ENCODE measurements around the gene ATP6V0E1. TPM values are rescaled to one million over a fixed set of nuclear protein-coding genes. Genes with fewer than 3 reads are reported as not detected.
"Not testable (repeated sequence)": the region's sequence is repeated elsewhere in the genome, so short reads cannot be mapped to it uniquely, and the experiment has no call there.

ATP6V0E1 gene
- total RNA-seq, 1 experiment from 2014 or later: 572 TPM

DNA sequence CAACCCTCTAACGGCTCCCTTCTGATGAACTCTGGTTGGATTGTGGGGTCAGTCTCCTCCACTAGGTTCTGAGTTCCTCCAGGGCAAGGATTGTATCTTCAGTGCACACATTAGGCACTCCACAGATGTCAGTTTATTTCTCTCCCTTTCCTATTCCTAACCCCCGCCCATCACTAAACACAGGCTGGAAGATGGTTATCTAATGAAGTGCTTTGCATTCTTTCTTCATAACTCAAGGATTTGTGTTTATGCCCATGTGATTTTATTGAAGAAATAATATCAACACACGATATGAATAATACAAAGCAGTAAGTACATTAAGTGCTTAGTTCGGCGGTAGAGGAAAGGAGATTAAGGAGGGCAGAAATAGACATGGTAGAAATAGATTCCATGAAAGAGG is 68.2 kb downstream of the ATP6V0E1 start:
- in situ Hi-C loops (cut with HindIII; ENCODE audit: low pct_unique_long_range_greater_than_20kb, low sequenced_read_pairs): no loop called here
- no peak for DNase-seq (ENCODE audit: low read depth)

DNA sequence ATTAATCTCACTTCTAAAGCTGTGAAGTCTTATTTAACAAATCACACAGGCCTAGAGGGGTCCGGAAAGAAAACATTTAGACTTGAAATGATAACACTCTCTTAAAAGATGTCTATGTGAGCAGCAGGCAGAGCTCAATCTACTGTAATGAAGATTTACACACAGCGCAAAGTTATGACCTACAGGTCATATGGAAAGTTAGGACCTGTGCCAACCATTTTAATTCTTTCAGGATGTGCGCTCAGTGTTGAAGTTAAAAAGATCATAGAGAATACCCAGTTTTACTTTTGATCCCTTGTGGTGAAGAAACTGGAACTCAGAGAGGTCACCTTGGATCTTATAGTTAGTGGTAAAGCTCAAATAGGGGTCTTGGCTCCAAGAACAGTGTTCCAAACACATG is 69.5 kb downstream of the ATP6V0E1 start:
- DNase-seq (ENCODE audit: low read depth): no peak
- in situ Hi-C loops (cut with HindIII; ENCODE audit: low pct_unique_long_range_greater_than_20kb, low sequenced_read_pairs): no loop called here

DNA sequence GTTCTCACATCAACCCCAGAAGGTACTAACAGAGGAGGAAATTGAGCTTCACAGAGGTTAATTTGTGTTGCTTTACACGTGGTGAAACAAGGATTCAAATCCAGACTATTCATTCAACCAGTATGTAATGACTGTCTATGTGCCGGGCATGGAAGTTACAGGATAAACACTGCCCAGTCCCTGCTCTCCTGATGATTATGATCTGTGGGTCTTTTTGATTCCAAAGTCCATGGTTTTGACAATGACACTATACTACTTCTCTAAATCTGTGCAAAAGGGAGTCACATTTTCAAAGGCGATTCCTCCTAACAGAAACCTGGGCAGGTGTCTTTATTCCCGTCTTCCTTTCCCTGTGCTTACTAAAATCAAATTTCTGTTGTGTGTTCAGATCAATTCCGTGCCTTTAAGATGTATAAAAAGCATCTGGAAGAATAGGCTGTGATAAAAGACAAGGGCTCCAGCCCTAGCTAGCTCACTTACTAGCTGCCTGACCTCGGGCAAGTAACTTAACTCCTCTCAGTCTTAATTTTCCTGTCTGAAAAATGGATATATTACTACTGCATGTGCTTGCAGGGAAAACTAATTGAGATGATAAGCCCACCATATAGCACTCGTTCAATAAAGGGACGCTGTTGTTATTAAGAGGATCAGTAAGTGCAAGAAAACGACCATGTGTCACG is 71.6 kb downstream of the ATP6V0E1 start:
- in situ Hi-C loops (cut with HindIII; ENCODE audit: low pct_unique_long_range_greater_than_20kb, low sequenced_read_pairs): no loop called here

DNA sequence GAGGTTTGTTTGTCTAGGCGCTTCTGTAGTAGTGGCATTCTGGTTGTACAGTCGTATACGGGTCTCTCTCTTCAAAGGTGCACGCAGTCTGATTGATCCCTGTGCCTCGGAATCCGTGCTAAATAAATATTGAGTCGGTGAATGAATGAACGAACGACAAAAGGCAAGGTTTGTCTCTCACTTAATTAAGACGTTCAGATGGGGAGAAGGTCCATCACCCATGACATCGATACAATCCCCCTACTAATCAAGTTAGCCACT is 72.1 kb downstream of the ATP6V0E1 start:
- DNase-seq (ENCODE audit: low read depth): no peak
- in situ Hi-C loops (cut with HindIII; ENCODE audit: low pct_unique_long_range_greater_than_20kb, low sequenced_read_pairs): no loop called here

More for the DNA sequence above, 71.6 kb downstream of the ATP6V0E1 start:
- DNase-seq (ENCODE audit: low read depth): no peak

DNA sequence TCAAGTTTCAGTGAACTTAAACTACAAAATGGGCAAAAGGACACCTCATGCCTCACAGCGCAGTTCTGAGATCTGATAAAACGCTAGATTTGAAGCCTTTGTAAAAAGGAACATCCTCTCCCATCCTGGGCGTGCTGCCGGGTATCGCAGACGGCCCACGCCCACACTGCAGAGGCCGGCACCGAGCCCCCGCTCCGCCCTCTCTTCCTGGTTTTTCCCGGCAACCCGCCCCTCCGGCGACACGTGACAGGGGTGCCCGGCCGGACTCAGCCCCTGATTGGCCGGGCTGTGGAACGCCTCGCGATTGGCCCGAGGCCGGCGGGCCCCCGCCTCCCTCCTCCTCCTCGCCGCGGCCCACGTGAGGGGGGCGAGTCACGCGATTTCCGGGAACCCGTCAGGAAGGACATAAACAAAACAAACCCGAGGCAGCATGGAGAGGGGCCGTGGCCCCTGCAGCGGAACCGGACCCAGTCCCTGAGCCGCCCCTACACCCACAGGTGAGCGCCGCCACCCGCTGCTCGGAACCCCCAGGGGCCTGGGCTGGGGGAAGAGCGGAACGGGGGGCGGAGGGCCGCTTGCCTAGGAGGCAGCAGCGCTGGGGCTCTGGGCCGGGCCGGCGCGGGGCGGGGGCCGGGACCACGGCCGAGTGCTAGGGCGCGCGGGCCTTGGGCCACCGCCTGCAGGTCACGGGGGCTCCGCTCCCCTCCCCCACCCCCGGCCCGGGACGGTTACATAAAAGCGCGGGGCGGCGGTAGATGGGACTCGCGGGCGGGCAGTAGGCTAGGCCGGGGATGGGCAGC is 72.6 kb downstream of the ATP6V0E1 start, which contains the start of gene CREBRF:
Gene CREBRF (plus strand): TSS at position 370 of the 800 bp plus-strand sequence. CDS start 24,424 bp downstream, outside the sequence.
- in situ Hi-C loops (cut with HindIII; ENCODE audit: low pct_unique_long_range_greater_than_20kb, low sequenced_read_pairs): no loop called here
- peak; percentile 99 for DNase-seq (ENCODE audit: low read depth)

DNA sequence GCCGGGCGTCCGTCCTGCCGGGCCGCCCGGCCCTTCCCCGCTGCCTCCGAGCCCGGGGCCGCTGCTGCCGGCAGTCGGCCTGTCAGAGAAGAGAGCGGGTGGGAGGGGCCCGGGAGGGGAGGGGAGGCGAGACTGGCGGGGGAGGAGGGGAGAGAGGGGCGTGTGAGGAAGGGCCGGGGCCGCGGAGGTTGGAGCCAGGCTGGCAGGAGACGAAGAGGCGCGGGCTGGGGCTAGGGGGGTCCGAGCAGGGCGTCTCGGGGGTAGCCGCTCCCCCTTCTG is 73.2 kb downstream of the ATP6V0E1 start:
- in situ Hi-C loops (cut with HindIII; ENCODE audit: low pct_unique_long_range_greater_than_20kb, low sequenced_read_pairs): no loop called here

DNA sequence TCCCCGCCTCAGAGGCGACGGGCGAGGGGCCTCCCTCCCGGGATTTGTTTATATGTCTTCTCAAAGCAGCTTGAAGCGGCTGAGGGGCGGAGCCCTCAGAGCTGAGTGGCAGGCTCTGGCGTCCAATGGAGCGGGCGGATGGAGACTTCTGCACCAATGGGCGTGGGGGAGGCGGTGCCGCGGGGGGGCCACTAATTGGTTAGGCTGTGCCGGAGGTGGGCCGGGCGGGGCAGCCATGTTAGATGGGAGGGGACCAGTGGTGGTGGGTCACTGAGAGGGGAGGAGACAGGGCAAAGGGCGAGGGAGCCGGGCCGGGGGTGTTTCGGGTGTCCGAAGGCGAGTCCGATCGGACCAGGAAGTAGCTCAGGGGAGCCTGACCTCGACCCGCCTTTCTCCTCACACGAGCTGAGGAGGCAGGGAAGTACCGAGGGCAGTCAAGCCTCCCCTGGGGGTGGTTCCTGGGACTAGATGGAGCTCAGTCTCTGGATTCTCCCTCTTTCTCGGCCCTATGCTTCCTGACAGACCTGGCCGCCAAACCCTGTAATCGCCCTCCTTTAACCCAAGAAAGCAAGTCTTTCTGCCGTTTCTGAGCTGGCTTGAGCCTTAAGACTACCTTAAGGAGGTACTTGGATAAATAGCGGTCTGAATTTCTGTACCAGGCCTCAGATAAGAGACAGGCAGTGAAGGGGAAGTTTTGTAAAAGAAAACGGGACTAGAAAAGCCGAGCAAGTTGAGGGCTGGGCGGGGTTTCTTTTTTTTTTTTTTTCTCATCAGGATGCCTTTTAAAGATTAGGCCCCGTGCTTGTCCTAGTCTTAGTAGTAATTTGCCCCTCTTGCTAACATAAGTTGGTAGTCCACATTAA is 73.7 kb downstream of the ATP6V0E1 start:
- in situ Hi-C loops (cut with HindIII; ENCODE audit: low pct_unique_long_range_greater_than_20kb, low sequenced_read_pairs): no loop called here

More for the DNA sequence above, 73.2 kb downstream of the ATP6V0E1 start:
- DNase-seq (ENCODE audit: low read depth): no peak

DNA sequence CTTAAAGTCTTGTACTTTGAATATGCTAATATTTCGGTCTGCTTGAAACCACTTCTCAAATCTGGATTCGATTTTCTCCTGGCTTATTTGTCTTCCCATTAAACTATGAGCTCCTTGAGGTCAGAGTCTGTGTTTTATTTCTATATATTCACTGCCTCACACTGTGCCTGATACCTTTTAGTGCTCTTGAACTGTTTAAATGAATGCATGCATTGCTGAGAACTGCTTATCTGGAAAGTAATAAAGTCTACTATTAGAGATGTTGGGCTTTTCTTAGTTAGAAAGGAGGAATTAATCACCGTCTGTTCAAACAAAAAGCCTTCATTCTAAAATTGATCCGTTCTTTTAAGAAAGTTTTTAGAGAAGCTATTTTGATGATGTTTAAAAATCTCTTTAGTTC is 78.6 kb downstream of the ATP6V0E1 start:
- in situ Hi-C loops (cut with HindIII; ENCODE audit: low pct_unique_long_range_greater_than_20kb, low sequenced_read_pairs): no loop called here
- DNase-seq (ENCODE audit: low read depth): no peak

More for the DNA sequence above, 73.7 kb downstream of the ATP6V0E1 start:
- peak; percentile 100 for DNase-seq (ENCODE audit: low read depth)

DNA sequence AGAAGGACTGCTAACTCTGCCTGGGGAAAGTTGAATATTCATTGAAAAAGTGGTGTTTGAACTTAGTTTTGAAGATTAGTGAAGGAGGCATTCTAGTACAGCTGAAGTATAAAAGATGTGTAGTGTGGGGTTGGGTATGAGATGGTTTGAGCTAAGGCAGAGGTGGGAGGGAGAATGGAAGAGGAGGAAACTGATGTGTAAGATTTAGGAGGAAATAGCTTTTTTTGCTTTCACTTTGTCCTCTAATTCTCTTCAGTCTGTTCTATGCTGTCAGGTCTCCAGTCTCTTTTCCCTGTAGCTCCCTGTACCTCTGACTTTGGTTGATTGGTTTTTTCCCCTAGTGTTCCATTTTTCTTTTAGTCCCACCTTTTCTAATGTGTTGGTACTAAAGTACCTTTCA is 81.6 kb downstream of the ATP6V0E1 start:
- DNase-seq (ENCODE audit: low read depth): no peak
- in situ Hi-C loops (cut with HindIII; ENCODE audit: low pct_unique_long_range_greater_than_20kb, low sequenced_read_pairs): no loop called here

DNA sequence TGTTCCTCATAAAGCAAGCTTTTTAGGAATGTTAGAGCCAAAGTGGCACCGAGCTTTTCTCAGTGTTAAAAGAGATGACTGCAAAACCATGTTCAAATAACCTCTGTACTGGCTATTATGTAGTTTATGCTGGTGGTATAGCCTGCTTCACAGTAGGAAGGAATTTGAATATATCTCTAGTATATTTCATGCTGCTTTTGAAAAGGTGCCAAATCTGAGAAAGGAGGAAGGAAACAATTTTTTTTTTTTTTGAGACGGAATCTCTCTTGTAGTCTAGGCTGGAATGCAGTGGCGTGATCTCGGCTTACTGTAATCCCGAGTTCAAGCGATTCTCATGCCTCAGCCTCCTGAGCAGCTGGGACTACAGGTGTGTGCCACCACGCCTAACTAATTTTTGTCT is 86.1 kb downstream of the ATP6V0E1 start:
- no peak for DNase-seq (ENCODE audit: low read depth)
- in situ Hi-C loops (cut with HindIII; ENCODE audit: low pct_unique_long_range_greater_than_20kb, low sequenced_read_pairs): no loop called here

DNA sequence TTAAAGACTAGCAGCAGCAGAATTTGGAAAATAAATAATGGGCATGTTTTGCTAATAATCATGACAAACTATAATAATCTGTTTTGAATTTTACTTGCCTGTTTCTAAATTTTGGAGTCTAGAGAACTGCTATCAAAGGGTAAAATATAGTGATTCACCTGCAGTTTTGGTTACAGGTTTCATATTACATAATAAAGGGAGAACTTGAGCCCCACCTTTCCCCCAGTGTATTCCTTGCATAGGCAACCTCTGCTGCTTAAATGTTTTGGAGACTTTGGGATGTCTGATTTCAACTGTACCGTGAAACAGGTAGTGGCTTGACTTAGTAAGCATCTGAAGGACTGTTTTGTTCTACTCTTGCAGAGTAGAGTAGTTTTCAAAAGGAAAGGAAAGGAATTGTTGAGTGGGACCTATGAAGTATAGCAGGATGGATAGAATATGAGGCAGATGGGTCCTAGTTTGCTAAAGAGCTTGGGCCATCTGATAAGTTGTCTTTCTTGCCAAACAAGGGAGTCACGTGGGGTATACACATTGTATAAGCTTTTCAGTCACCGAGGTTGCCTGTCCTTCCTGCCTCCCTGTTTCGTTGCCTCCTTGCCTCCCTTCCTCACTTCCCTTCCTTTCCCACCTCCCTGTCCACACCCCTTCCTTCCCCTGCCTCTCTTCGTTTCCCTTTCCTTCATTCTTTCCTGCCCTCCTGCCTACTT is 91.7 kb downstream of the ATP6V0E1 start:
- no peak for DNase-seq (ENCODE audit: low read depth)
- in situ Hi-C loops (cut with HindIII; ENCODE audit: low pct_unique_long_range_greater_than_20kb, low sequenced_read_pairs): no loop called here

DNA sequence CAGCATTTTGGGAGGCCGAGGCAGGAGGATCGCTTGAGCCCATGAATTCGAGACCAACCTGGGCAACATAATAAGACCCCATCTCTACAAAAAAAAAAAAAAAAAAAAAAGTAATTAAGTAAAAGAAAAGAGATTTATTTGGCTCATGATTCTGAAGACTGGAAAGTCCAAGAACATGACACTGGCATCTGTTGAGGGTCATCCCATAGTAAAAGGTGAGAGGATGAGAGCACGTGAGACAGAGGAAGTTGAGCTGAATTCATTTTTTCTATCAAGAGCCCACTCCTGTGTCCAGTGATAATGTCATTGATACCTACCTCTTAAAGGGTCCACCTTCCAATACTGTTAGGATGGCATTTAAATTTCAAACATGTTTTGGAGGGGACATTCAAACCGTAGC is 92.4 kb downstream of the ATP6V0E1 start:
- in situ Hi-C loops (cut with HindIII; ENCODE audit: low pct_unique_long_range_greater_than_20kb, low sequenced_read_pairs): no loop called here
- DNase-seq (ENCODE audit: low read depth): no peak

DNA sequence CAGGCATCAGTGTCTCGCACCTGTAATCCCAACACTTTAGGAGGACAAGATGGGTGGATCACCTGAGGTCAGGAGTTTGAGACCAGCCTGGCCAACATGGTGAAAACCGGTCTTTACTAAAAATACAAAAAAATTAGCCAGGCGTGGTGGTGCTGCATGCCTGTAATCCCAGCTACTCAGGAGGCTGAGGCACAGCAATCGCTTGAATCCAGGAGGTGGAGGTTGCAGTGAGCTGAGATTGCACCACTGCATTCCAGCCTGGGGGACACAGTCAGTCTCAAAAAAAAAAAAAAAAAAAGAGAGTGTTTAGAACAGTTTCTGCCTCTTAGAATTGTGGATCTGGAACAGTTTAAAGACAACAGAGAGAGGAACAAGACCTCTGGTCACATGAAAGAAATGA is 92.9 kb downstream of the ATP6V0E1 start:
- not testable (repeated sequence) for DNase-seq (ENCODE audit: low read depth)

DNA sequence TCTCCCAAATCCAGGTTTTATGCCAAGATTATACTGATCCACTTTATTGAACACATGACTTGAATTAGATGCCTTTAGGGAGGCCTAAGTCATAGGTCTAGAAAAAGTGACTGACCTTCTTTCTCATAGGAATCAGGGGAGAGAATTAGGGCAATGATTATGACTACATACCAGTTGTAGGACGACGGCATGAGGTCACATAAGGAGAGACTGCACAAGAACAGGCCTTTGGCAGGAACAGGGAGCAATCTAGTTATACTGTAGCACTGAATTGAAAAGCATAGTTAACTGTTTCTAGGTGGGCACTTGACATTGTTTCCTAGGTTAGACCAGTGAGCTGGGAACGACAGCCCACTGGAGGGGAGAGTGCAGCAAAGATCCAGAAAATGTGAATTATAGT is 95.3 kb downstream of the ATP6V0E1 start:
- in situ Hi-C loops (cut with HindIII; ENCODE audit: low pct_unique_long_range_greater_than_20kb, low sequenced_read_pairs): no loop called here
- no peak for DNase-seq (ENCODE audit: low read depth)

More for the DNA sequence above, 92.9 kb downstream of the ATP6V0E1 start:
- in situ Hi-C loops (cut with HindIII; ENCODE audit: low pct_unique_long_range_greater_than_20kb, low sequenced_read_pairs): not testable (repeated sequence)

Other genes with a start within 250 kb of the ATP6V0E1 start
- gene DUSP1, start 212.6 kb upstream of the ATP6V0E1 start, total RNA-seq (2014; rRNA removed; shearing (Covaris generic); ENCODE audit: low replicate concordance): 143 and 159 TPM in 2 replicates
- 76.3 and 84.8 TPM in 2 replicates for gene ERGIC1, start 149.5 kb upstream of the ATP6V0E1 start, total RNA-seq (2014; rRNA removed; shearing (Covaris generic); ENCODE audit: low replicate concordance)
- gene RPL26L1, start 24.3 kb upstream of the ATP6V0E1 start, total RNA-seq (2014; rRNA removed; shearing (Covaris generic); ENCODE audit: low replicate concordance): 269 and 272 TPM in 2 replicates
- gene CREBRF, start 72.6 kb downstream of the ATP6V0E1 start, total RNA-seq (2014; rRNA removed; shearing (Covaris generic); ENCODE audit: low replicate concordance): 8.7 and 22.1 TPM in 2 replicates
- gene BNIP1, start 160.8 kb downstream of the ATP6V0E1 start, total RNA-seq (2014; rRNA removed; shearing (Covaris generic); ENCODE audit: low replicate concordance): 25.2 and 30.4 TPM in 2 replicates

Data from Caki2 (cell line).